Aortic smooth muscle cell (primary cell): ENCODE measurements around the gene RABL2A. TPM values are rescaled to one million over a fixed set of nuclear protein-coding genes. Genes with fewer than 3 reads are reported as not detected.

ENCODE experiments used
- total RNA-seq: library from RNA; depleted of rRNA; stranded (reverse); fragments of >200 nt; gene quantifications from 2 replicates; pipeline ENCODE4 v1.2.3, GENCODE V29; 2014

The RABL2A gene
- 7.5 and 8.3 TPM in 2 replicates for total RNA-seq

GRCh38 chr2:113626616-113627330 is at the start of gene RABL2A:
TSS of gene RABL2A (plus strand) at chr2:113627266. CDS start at chr2:113628607, 1,341 bp downstream.

Other genes starting within 250 kb of the RABL2A start
- 51.2 and 60.1 TPM in 2 replicates for gene ZNG1B, start 189.6 kb upstream of the RABL2A start, total RNA-seq
- 0.06 and 0.13 TPM in 2 replicates for gene FOXD4L1, start 128.6 kb upstream of the RABL2A start, total RNA-seq
- 204 and 408 TPM in 2 replicates for gene SLC35F5, start 129.4 kb downstream of the RABL2A start, total RNA-seq